GM21576 (cell line): Measurements from ENCODE around the gene SMCO1.
"Not testable (repeated sequence)": the region's sequence is repeated elsewhere in the genome, so short reads cannot be mapped to it uniquely, and the experiment has no call there.

Experiments used
- ATAC-seq: cut with Tn5 transposase; IDR thresholded peaks from one replicate; pipeline ENCODE4 v1.9.1; 2021; ENCODE audit warnings: mild to moderate bottlenecking, moderate library complexity; ENCODE audit not compliant: unreplicated experiment

Gene SMCO1

GRCh38 chr3:196496183-196496582, 19.0 kb downstream of the SMCO1 start:
- no peak for ATAC-seq

GRCh38 chr3:196493292-196493691, 21.9 kb downstream of the SMCO1 start:
- ATAC-seq, result no peak

GRCh38 chr3:196492080-196492479, 23.1 kb downstream of the SMCO1 start:
- no peak for ATAC-seq

DNA sequence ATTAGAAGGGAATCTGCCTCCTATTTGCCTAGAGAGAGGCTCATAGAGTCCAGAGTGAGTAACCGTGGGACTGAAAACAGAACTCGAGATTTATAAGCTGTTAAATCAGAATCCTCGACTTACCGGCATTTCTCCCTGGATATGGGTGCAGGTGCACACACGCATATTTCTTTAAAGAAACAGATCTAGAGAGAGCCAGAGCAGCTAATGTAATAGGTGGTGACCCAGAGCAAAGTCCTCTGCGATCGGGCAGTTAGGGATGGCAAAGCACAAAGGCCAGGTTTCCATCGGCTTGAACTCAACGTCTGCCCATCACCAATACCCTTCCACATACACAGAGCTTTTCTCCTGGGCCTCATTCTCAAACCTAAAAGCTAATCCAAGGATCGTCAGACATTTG, 25.4 kb downstream of the SMCO1 start:
- no peak for ATAC-seq

- no peak for ATAC-seq
These were observed 28.9 kb downstream of the SMCO1 start for GRCh38 chr3:196486263-196486662.

DNA sequence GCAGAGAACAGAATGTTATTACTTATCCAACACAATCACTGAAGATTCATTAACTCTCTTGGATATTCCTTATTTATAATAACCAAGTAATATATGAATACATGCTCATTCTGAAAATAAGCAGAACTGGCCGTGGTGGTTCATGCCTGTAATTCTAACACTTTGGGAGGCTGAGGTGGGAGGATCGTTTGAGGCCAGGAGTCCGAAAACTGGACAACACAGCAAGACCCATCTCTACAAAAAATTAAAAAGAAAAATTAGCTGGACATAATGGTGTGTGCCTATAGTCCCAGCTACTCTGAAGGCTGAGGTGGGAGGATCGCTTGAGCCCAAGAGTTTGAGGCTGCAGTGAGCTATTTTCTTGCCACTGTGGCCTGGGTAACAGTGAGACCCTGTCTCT, 37.5 kb downstream of the SMCO1 start:
- ATAC-seq, result no peak

DNA sequence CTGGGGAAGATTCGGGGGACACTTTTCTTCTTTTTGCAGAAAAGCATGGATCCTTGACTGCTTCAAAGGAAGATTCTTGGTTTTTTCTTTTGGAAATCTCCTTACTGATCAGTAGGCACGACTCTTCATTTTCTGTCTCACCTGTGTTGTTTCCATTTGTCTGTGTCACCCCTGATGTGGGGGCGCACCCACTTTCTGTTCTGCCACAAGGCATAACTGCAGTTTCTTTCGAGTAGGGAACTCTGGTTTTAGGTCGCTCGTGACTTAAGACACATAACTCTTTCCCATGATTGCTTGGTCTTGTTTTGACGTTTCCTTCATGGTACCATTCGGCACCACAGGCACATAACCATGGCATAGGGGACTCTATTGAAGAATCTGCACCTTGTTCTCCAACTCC, 42.9 kb downstream of the SMCO1 start:
- ATAC-seq, result no peak

GRCh38 chr3:196471551-196471950, 43.6 kb downstream of the SMCO1 start:
- ATAC-seq, result no peak

GRCh38 chr3:196470182-196470581, 45.0 kb downstream of the SMCO1 start:
- ATAC-seq, result not testable (repeated sequence)

- ATAC-seq, result no peak
These were observed 51.3 kb downstream of the SMCO1 start for GRCh38 chr3:196463804-196464203.

DNA sequence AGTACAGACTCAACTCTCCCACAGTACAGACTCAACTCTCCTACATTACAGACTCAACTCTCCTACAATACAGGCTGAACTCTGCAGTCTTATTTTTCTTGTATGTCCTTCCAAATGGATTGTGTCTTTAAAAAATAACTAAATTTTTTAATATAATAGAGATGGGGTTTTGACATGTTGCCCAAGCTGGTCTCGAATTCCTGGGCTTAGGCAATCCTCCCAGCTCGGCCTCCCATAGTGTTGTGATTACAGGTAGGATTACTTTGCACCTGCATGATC, 51.7 kb downstream of the SMCO1 start:
- no peak for ATAC-seq

- not testable (repeated sequence) for ATAC-seq
These were observed 52.3 kb downstream of the SMCO1 start for GRCh38 chr3:196462680-196463477.

DNA sequence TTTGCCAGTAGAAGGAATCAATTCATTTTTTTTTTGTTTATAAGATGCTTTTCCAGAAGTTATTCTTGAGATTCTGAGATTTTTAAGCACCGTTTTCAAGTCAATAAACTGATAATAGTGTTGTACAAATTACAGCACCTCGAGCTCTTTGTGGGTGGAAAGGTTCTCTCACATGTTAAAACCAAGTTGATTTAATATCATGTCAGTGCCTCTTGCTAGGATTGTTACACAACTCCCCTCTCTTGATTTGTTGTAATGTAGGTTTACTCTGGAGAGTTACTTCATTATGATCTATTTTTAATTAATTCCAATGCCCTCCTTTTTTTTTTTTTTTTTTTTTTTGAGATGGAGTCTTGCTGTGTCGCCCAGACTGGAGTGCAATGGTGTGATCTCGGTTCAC, 57.1 kb downstream of the SMCO1 start:
- ATAC-seq, result no peak

- not testable (repeated sequence) for ATAC-seq
These were observed 57.7 kb downstream of the SMCO1 start for GRCh38 chr3:196457470-196457869.
